Activated naive CD4-positive, alpha-beta T cell treated with Interleukin-2 at 50 U/mL for 16 hours (primary cell): ENCODE data around the gene CCNA1.

ENCODE experiments used
- DNase-seq: peaks from one replicate; pipeline ENCODE4 v3.0.0-alpha.2; 2020

CCNA1 gene

DNA sequence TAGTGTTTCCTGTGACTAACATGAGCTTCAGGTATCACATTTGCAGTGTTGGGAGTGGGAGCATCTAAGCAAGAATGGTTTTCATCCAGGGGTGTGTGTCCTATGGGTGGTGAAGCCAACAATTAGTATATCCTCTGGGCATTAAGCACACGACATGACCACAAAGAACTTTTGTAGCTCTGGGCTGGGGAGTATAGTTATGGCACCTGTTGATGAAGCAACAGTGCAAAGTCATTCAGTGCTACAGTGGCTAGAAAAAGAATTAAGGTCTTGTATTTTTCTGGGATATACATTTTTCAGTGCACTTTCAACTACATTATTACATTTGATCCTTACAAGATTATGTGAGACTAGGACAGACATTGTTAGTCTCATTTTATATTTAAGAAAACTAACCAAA lies 21.8 kb downstream of the CCNA1 start:
- no peak for DNase-seq

- no peak for DNase-seq
These were observed 22.7 kb downstream of the CCNA1 start for GRCh38 chr13:36454987-36455386.

DNA sequence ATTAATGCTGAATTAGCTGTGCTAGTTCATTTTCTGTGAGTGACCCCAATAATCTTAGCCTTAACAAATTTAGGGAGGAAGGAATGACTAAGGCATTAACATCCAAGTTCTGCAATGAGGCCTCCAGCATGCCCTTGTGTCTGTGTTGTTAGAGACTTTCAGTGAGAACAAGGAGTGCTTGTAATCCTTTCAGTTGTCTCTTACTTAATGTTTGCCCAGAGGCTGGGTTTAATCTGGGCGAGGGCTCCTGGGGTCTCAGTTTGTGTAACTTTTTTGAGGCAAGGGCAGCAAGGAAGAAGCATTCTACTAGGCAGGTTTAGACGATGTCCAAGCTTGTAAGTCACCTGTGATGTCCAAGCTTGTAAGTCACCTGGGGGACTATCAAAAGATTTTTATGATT lies 24.3 kb downstream of the CCNA1 start:
- no peak for DNase-seq

DNA sequence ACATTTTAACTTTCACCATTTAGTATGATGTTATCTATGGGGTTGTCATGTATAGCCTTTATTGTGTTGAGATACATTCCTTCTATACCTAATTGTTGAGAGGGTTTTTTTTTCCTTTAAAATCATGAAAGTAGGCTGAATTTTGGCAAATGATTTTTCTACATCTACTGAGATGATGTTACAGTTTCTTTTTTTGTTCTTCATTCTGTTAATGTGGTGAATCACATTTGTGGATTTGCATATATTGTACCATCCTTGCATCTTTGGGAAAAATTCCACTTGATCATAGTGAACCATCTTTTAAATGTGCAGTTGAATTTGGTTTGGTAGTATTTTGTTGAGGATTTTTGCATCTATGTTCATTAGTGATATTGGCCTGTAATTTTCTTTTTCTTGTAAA lies 29.2 kb downstream of the CCNA1 start:
- no peak for DNase-seq

DNA sequence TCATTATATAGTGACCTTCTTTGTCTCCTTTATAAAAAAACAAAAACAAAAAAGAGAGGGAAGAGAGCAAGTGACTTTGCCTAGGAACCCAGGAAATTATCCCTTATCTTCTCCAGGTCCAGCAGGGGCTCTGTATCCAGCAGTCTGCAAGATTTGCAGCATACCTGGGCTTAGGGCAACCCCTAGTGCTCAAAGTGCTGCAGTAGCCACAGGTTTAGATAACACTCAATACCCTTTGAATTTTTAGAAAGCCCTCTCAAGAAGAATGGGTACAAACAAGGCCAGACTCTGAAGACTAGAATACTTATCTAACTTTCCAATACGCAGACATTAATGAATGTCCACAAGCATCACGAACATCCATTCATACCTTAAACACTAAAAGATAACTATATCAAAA lies 43.2 kb downstream of the CCNA1 start:
- DNase-seq: no peak

DNA sequence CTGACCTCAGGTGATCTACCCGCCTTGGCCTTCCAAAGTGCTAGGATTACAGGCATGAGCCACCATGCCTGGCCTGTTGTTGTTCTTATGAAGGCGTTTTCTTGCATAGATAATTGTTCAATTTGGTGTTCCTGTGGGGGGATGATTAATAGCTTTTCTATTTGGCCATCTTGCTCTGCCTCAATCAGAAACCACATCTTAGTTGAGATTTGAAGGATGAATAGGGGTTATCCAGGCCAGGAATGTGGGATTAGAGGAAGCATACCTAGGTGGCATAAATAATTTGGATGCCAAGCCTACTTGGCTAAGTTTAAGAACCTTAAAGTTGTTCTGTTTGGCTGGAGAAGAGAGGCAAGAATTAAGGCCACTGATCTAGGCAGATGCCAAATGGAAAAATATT lies 44.4 kb downstream of the CCNA1 start:
- DNase-seq: no peak

- no peak for DNase-seq
These were observed 48.6 kb downstream of the CCNA1 start for GRCh38 chr13:36480726-36481427.

DNA sequence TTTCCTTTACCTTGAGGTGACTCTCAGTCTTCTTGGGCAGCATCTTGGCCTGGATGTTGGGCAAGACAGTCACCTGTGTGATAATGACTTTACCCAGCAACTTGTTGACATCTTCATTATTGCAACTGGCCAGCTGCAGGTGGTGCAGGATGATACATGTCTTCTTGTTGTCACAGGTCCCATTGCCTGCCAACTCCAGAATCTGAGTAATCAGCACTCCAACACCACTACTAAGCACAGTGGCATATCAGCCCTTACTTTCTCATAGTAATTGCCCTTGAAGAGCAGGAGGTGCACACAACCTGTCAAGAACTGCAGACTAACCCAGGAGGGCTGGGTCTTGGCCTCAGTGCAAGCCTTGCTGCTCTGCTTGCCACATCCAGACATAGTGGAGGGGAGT lies 57.8 kb downstream of the CCNA1 start:
- DNase-seq: no peak
